CD4-positive, alpha-beta memory T cell (primary cell): ENCODE results near the gene NKX2-2. TPM values are rescaled to one million over a fixed set of nuclear protein-coding genes. Genes with fewer than 3 reads are reported as not detected.

Experiments used
- CTCF ChIA-PET: fragments of 350-600 bp; sonication (Branson Sonifier 250); formaldehyde crosslinking; loops from one replicate; lab custom pipeline; 2021; ENCODE audit warnings: inconsistent platforms; ENCODE audit not compliant: partially characterized antibody; lab: Charles Lee
- POLR2A ChIA-PET: fragments of 350-600 bp; sonication (Branson Sonifier 250); formaldehyde crosslinking; loops from one replicate; lab custom pipeline; 2021; ENCODE audit not compliant: partially characterized antibody; lab: Charles Lee
- DNase-seq, 5 donors: peaks; one replicate each; pipeline versions ENCODE4 v3.0.0 to v3.0.0-alpha.2; 2020 to 2022; ENCODE audit warnings: mixed read lengths in 1 of 5
- H3K27ac ChIP-seq: one replicate; pipeline ENCODE4 v1.7.0; 2013; ENCODE audit warnings: low read depth, low read length
- H3K27me3 ChIP-seq: 2 replicates; pipeline ENCODE4 v1.7.0; 2013; ENCODE audit warnings: mild to moderate bottlenecking, low read length, moderate library complexity; ENCODE audit not compliant: insufficient read depth
- H3K36me3 ChIP-seq: 2 replicates; pipeline ENCODE4 v1.7.0; 2013; ENCODE audit warnings: mild to moderate bottlenecking, low read length, moderate library complexity; ENCODE audit not compliant: insufficient read depth
- H3K4me1 ChIP-seq: 2 replicates; pipeline ENCODE4 v1.7.0; 2013; ENCODE audit warnings: mild to moderate bottlenecking, low read length, moderate library complexity; ENCODE audit not compliant: insufficient read depth
- H3K4me3 ChIP-seq, 2 donors: one replicate each; pipeline ENCODE4 v1.7.0; 2013; ENCODE audit warnings: low read length in 2 of 2, mild to moderate bottlenecking in 1 of 2
- H3K9me3 ChIP-seq, 2 donors: one replicate each; pipeline ENCODE4 v1.7.0; 2013; ENCODE audit warnings: low read length in 2 of 2, control low read depth in 1 of 2; ENCODE audit not compliant: control insufficient read depth in 1 of 2
- H3K27ac Mint-ChIP-seq, 7 donors: one replicate each; pipeline ENCODE4 v1.8.0; 2020 to 2021; ENCODE audit warnings: mixed read lengths in 7 of 7, mild to moderate bottlenecking in 6 of 7, inconsistent platforms in 3 of 7, moderate library complexity in 3 of 7
- H3K27me3 Mint-ChIP-seq, 2 donors: one replicate each; pipeline ENCODE4 v1.8.0; 2020 to 2021; ENCODE audit warnings: mixed read lengths in 2 of 2
- H3K36me3 Mint-ChIP-seq, 2 donors: one replicate each; pipeline ENCODE4 v1.8.0; 2020 to 2021; ENCODE audit warnings: mixed read lengths in 2 of 2, inconsistent platforms in 1 of 2, mild to moderate bottlenecking in 1 of 2
- H3K4me1 Mint-ChIP-seq, 4 donors: one replicate each; pipeline ENCODE4 v1.8.0; 2020 to 2021; ENCODE audit warnings: mixed read lengths in 4 of 4, mild to moderate bottlenecking in 1 of 4
- H3K4me3 Mint-ChIP-seq, 8 donors: one replicate each; pipeline ENCODE4 v1.8.0; 2020 to 2021; ENCODE audit warnings: mixed read lengths in 8 of 8, mild to moderate bottlenecking in 7 of 8, moderate library complexity in 6 of 8, inconsistent platforms in 3 of 8
- H3K9me3 Mint-ChIP-seq, 8 donors: one replicate each; pipeline ENCODE4 v1.8.0; 2020 to 2021; ENCODE audit warnings: mixed read lengths in 8 of 8, mild to moderate bottlenecking in 5 of 8, inconsistent platforms in 3 of 8, moderate library complexity in 1 of 8
- intact Hi-C: fragments of 100-400 bp; cut with micrococcal nuclease; formaldehyde crosslinking; loops from one replicate; pipeline ENCODE4 v1.15.1; 2023
- polyA plus RNA-seq, 2 donors: library from polyadenylated mRNA; unstranded; fragments of 300-500 nt; fragmentation: Illumina TruSeq; gene quantifications; one replicate each; pipeline ENCODE4 v1.2.3, GENCODE V29; 2021
- total RNA-seq, 2 experiments: library from RNA; stranded (reverse); gene quantifications; one replicate each; pipeline ENCODE4 v1.2.3, GENCODE V29; 2021

Gene NKX2-2
- total and polyA plus RNA-seq, 4 experiments from 2014 or later: not detected

DNA sequence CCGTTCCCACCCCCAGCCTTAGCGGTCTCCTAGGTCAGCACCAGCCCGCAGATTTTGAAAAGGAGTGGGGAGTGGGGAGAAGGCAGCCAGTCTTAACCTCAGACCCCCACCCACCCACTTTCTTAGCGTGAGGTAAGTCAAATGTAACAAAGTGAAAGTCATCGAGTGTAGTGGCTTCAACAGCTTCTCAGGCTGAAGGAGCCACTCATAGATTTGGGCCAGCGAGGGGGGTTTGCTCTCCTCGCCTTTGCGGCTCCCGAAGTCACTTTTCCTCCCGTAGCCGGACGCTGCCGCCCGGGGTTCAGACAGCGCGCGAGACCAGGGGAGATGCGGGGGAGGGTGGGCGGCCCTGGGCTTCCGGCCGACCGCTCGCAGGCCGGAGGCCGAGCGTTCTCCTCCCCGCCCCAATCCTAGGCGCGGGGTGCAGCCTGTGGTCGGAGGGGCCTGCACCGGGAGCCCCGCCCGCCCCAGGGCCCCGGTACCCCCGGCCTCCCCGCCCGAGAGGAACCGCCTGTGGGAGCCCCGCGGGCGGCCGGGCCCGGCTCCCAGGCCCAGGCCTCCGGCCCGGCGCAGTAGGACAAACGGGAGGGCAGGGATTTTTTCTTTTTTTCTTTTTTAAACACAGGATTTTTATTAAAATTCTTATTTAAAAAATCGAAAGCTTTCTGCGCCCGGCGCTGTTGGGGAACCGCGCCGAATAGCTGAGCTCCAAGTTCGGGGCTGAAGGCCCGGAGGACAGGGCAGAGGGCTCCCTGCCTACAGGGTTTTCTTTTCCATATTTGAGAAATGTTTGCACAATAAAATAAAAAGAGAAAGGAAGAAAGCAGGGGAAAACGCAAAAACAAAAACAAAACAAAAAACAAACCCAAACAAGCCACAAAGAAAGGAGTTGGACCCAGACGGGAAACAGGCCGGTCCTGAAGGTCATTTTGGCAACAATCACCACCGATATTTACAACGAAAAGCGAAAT lies 3.2 kb downstream of the NKX2-2 start:
- intact Hi-C loops: loop anchor here (5.0 kb wide), 1 partner anchor 408 kb away; no protein-coding TSS in a partner anchor
- Histone ChIP-seq H3K9me3 (no peaks in the 10 kb centered on the region), H3K4me1 (peaks cover 53% of the 10 kb centered on the region), H3K4me3 (peak overlapping the region; percentile 6 to 12), H3K36me3 (no peaks in the 10 kb centered on the region), H3K27me3 (peaks cover 69% of the 10 kb centered on the region), H3K27ac (no peak overlapping the region)
- peaks cover 29 to 76% (median 56%) of the 10 kb centered on the region in 4 donors for H3K4me1 Mint-ChIP-seq
- H3K27me3 Mint-ChIP-seq: peaks cover 53 to 57% of the 10 kb centered on the region in 2 donors
- CTCF ChIA-PET: interaction anchor here (1.0 to 17.6 kb wide), 2 partner anchors 15 to 272 kb away, joined by 3 to 337 read pairs; no protein-coding TSS in a partner anchor
- peaks cover 0 to 20% (median 0%) of the 10 kb centered on the region in 8 donors for H3K9me3 Mint-ChIP-seq
- H3K36me3 Mint-ChIP-seq: peaks cover 0 to 2% of the 10 kb centered on the region in 2 donors
- POLR2A ChIA-PET: interaction anchor here (1.3 kb wide), 1 partner anchor 408 kb away, joined by 3 read pairs; no protein-coding TSS in a partner anchor
- peak overlapping the region; percentile 77 to 94 (median 85) for H3K4me3 Mint-ChIP-seq
- peak overlapping the region in 1 of 7 donors; percentile 83 for H3K27ac Mint-ChIP-seq
- no peak for DNase-seq

DNA sequence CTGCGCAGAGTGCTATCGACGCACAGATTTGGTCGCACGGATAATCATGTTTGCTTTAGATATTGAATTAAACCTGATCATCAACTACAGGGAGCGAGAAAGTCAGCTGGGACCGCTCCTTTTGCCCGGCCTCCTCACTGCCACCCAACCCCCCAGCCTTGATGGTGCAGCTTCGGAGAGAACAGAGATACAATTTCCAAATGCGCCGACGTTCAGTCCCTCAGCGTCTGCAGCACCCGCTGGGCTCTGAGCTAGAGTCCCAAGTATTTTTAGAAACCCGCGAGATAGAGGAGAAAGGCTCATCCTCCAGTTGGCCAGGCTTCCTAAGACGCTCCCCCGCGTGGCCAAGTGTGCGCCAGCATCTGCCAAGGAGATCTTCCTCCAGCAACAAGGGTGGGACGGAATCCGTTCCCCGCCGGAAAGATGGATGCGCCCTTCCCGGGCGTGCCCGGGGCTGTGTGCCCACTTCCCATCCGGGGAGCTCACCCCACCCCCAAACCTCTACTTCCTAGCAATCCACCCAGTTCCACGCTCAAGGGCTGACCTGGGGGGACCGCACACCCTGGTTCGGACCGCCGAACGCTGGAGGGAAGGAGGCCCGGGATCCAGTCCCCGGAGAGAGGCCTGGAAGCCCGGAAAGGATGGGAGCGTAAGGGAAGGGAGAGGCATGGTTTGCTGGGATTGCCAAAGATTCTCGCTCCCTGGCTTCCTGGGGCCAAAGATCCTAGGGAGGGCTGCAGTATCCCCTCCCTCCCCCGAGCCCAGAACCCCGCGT lies 4.1 kb downstream of the NKX2-2 start:
- Mint-ChIP-seq H3K4me3 (peak overlapping the region; percentile 71 to 94 (median 84)), H3K9me3 (peaks cover 0 to 20% (median 0%) of the 10 kb centered on the region in 8 donors), H3K4me1 (peaks cover 31 to 80% (median 60%) of the 10 kb centered on the region in 4 donors), H3K36me3 (peaks cover 0 to 2% of the 10 kb centered on the region in 2 donors), H3K27ac (peak overlapping the region in 2 of 7 donors; percentile 77 to 83), H3K27me3 (peaks cover 56 to 62% of the 10 kb centered on the region in 2 donors)
- DNase-seq: no peak
- CTCF ChIA-PET: interaction anchor here (0.9 to 17.6 kb wide), 3 partner anchors 62 to 650 kb away, joined by 3 to 337 read pairs (median 3); no protein-coding TSS in a partner anchor
- H3K4me1 ChIP-seq: peaks cover 57% of the 10 kb centered on the region
- H3K9me3 ChIP-seq: no peaks in the 10 kb centered on the region
- peaks cover 72% of the 10 kb centered on the region for H3K27me3 ChIP-seq
- POLR2A ChIA-PET: interaction anchor here (1.3 kb wide), 1 partner anchor 408 kb away, joined by 3 read pairs; no protein-coding TSS in a partner anchor
- H3K4me3 ChIP-seq: peak overlapping the region; percentile 6 to 12
- intact Hi-C loops: loop anchor here (5.0 kb wide), 5 partner anchors 108 to 1817 kb away; partner anchors contain the start of genes KIZ and NKX2-4
- no peak overlapping the region for H3K27ac ChIP-seq
- H3K36me3 ChIP-seq: no peaks in the 10 kb centered on the region

DNA sequence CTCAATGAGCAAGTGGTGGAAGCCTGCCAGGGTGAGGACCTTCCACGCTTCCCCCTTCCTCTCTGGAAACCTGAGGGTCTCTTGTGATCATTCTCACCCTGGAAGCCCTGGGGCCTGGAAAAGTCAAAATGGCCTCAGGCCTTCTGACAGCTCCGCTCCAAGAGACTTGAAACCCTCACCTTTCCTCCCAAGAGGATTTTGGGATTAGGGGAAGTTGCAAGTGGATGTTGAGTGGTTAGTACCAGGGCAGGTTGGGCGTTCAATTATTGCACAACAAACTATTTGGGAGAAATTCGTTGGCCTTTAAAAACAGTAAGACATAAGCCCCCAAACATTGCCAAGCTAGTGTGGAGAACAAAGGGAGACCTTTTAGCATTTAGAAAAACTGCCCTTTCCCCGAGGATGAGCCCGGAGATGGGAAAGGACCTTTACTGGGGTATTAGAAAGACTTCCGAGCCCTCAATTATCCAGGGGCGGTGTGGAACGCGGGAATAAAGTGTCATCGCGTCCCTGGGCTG lies 4.7 kb downstream of the NKX2-2 start:
- ChIA-PET POLR2A (interaction anchor here (1.0 to 1.3 kb wide), 2 partner anchors 8 to 407 kb away, joined by 3 to 4 read pairs; no protein-coding TSS in a partner anchor), CTCF (interaction anchor here (0.9 to 17.6 kb wide), 4 partner anchors 21 to 649 kb away, joined by 3 to 337 read pairs (median 4); no protein-coding TSS in a partner anchor)
- H3K27ac ChIP-seq: no peak overlapping the region
- H3K36me3 ChIP-seq: no peaks in the 10 kb centered on the region
- no peak for DNase-seq
- H3K4me1 ChIP-seq: peaks cover 52% of the 10 kb centered on the region
- peak overlapping the region; percentile 59 to 94 (median 72) for H3K4me3 Mint-ChIP-seq
- H3K4me3 ChIP-seq: no peak overlapping the region
- peaks cover 26 to 76% (median 57%) of the 10 kb centered on the region in 4 donors for H3K4me1 Mint-ChIP-seq
- H3K9me3 Mint-ChIP-seq: peaks cover 0 to 20% (median 0%) of the 10 kb centered on the region in 8 donors
- peak overlapping the region in 2 of 7 donors; percentile 46 to 83 for H3K27ac Mint-ChIP-seq
- H3K27me3 ChIP-seq: peaks cover 68% of the 10 kb centered on the region
- no peaks in the 10 kb centered on the region for H3K9me3 ChIP-seq
- H3K27me3 Mint-ChIP-seq: peaks cover 53 to 60% of the 10 kb centered on the region in 2 donors
- intact Hi-C loops: loop anchor here (5.0 kb wide), 4 partner anchors 108 to 1817 kb away; partner anchors contain the start of genes KIZ and NKX2-4
- peaks cover 0 to 2% of the 10 kb centered on the region in 2 donors for H3K36me3 Mint-ChIP-seq

DNA sequence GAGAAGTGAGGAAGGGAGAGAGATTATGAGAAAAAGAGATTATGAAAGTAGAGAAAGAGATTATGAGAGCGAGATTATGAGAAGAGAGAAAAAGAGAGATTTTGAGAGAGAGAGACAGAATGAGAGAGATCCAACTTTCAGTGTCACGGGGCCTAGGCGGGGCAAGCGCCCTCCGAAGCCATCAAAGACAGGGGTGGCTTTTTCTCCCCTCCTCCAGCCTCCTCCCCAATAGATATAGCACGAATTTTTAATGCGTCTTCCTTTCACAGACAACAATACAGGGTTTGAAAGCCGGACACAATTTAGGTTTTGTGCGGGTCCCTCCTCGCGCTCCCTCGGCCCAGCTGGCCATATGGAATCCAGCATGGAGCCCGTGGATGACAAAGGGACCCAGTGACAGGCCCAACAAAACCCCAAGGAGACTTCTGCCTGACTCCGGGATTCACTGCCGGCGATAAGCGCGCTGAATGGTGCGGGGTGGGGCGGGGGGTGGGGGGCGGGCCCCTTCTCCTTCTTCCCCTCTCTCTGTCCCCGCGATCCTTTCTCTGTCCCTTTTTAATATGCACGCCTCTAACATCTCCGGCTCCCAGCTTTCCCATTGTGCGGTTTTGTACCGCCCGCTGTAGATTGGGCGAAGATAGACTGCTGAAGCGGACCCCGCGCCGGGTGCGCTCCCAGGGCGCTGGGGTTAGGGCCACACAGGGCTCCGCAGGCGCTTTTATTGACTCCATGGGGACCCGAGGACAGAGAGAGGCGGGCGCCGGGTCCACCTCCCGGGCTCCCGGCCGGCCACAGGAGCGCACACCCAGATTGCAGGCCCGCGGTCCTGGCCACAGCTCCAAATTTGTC lies 5.4 kb downstream of the NKX2-2 start:
- peak overlapping the region in 2 of 7 donors; percentile 83 to 91 for H3K27ac Mint-ChIP-seq

DNA sequence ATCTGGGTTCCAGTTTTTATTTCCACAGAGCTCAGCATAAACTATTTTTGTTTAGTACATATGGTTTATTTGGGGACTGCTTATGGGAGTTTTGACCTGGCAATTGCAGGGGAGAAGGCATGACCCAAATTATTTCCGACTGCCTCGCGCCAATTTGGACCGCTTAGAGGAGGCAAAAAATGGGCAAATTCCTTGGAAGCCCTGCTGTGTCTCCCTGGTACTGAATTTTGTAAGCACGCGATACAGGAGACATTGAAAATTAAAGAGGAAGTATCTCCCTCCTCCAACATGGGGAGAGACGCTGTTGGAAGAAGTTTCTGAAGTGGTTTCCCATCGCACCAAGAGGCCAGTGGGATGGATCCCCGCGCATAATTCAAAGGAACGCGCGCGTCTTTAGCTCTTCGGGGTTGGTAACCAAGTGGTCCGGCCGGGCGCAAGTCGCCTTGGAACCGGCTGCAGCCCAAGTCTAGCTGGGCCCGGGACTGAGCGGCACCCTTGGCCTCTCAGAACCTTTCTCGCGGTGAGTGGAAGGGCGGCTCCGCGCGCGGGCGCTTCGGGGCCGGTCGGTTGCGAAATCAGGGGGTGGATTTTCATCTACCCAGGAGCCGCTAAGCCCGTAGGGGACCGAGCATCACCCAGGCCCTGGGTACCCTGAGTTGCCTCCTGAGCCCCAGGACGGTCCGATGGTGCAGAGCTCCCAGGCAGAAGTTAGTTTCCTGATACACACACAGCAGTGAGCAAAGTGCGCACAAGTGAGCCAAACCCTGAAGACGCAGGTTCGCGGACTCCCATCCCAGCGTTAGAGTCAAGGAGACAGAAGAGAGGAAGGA lies 6.2 kb downstream of the NKX2-2 start:
- no peak for DNase-seq
- intact Hi-C loops: loop anchor here (5.0 kb wide), 4 partner anchors 110 to 1815 kb away; partner anchors contain the start of genes KIZ and NKX2-4
- H3K36me3 Mint-ChIP-seq: peaks cover 0 to 2% of the 10 kb centered on the region in 2 donors
- H3K4me1 Mint-ChIP-seq: peaks cover 24 to 63% (median 50%) of the 10 kb centered on the region in 4 donors
- Histone ChIP-seq H3K9me3 (no peaks in the 10 kb centered on the region), H3K36me3 (no peaks in the 10 kb centered on the region), H3K4me1 (peaks cover 38% of the 10 kb centered on the region), H3K27ac (no peak overlapping the region), H3K4me3 (no peak overlapping the region), H3K27me3 (peaks cover 55% of the 10 kb centered on the region)
- peaks cover 51 to 59% of the 10 kb centered on the region in 2 donors for H3K27me3 Mint-ChIP-seq
- ChIA-PET CTCF (interaction anchor here (0.6 to 17.6 kb wide), 14 partner anchors 8 to 1398 kb away, joined by 3 to 337 read pairs (median 3); no protein-coding TSS in a partner anchor), POLR2A (no interaction called here)
- H3K27ac Mint-ChIP-seq: peak overlapping the region in 3 of 7 donors; percentile 7 to 91 (median 77)
- H3K9me3 Mint-ChIP-seq: peaks cover 0 to 18% (median 0%) of the 10 kb centered on the region in 8 donors
- peak overlapping the region in 4 of 8 donors; percentile 47 to 87 (median 62) for H3K4me3 Mint-ChIP-seq

More for the DNA sequence above, 5.4 kb downstream of the NKX2-2 start:
- no peak overlapping the region for H3K4me3 ChIP-seq
- Mint-ChIP-seq H3K27me3 (peaks cover 53 to 62% of the 10 kb centered on the region in 2 donors), H3K4me1 (peaks cover 25 to 72% (median 55%) of the 10 kb centered on the region in 4 donors), H3K4me3 (peak overlapping the region in 6 of 8 donors; percentile 6 to 69 (median 48)), H3K36me3 (peaks cover 0 to 2% of the 10 kb centered on the region in 2 donors), H3K9me3 (peaks cover 0 to 20% (median 0%) of the 10 kb centered on the region in 8 donors)
- DNase-seq: no peak
- H3K27ac ChIP-seq: no peak overlapping the region
- H3K36me3 ChIP-seq: no peaks in the 10 kb centered on the region
- intact Hi-C loops: loop anchor here (5.0 kb wide), 4 partner anchors 109 to 1816 kb away; partner anchors contain the start of genes KIZ and NKX2-4
- CTCF ChIA-PET: interaction anchor here (0.9 to 17.6 kb wide), 11 partner anchors 12 to 648 kb away, joined by 3 to 337 read pairs (median 3); no protein-coding TSS in a partner anchor
- peaks cover 46% of the 10 kb centered on the region for H3K4me1 ChIP-seq
- H3K27me3 ChIP-seq: peaks cover 62% of the 10 kb centered on the region
- POLR2A ChIA-PET: interaction anchor here (1.0 kb wide), 1 partner anchor 9 kb away, joined by 4 read pairs; no protein-coding TSS in a partner anchor
- no peaks in the 10 kb centered on the region for H3K9me3 ChIP-seq
